Dermis microvascular lymphatic vessel endothelial cell (primary cell): ENCODE measurements around the gene PYGB. TPM values are rescaled to one million over a fixed set of nuclear protein-coding genes. Genes with fewer than 3 reads are reported as not detected.
"Not testable (repeated sequence)": the region's sequence is repeated elsewhere in the genome, so short reads cannot be mapped to it uniquely, and the experiment has no call there.

Experiments
- DNase-seq, 2 donors: peaks; one replicate each; pipeline versions ENCODE4 v3.0.0 to v3.0.0-alpha.2; 2010; ENCODE audit warnings: low read depth in 2 of 2
- total RNA-seq: library from RNA; depleted of rRNA; stranded (reverse); fragments of >200 nt; gene quantifications from 2 replicates; pipeline ENCODE4 v1.2.1, GENCODE V29; 2014

PYGB gene
- total RNA-seq, 1 donor from 2014 or later = 81.9 TPM

GRCh38 chr20:25230166-25230831 is 17.6 kb upstream of the PYGB start:
- DNase-seq = peak in 1 of 2 donors; percentile 81

GRCh38 chr20:25233016-25233772 is 14.7 kb upstream of the PYGB start:
- DNase-seq = peak in 1 of 2 donors; percentile 75

- DNase-seq = not testable (repeated sequence)
Observed at GRCh38 chr20:25234009-25234849, 13.7 kb upstream of the PYGB start.

- DNase-seq = no peak
Observed at GRCh38 chr20:25236450-25237304, 11.2 kb upstream of the PYGB start.

- peak; percentile 88 to 98 for DNase-seq
Observed at GRCh38 chr20:25237610-25238318, 10.1 kb upstream of the PYGB start.

GRCh38 chr20:25238319-25239037 is 9.4 kb upstream of the PYGB start:
- peak in 1 of 2 donors; percentile 25 for DNase-seq

DNA sequence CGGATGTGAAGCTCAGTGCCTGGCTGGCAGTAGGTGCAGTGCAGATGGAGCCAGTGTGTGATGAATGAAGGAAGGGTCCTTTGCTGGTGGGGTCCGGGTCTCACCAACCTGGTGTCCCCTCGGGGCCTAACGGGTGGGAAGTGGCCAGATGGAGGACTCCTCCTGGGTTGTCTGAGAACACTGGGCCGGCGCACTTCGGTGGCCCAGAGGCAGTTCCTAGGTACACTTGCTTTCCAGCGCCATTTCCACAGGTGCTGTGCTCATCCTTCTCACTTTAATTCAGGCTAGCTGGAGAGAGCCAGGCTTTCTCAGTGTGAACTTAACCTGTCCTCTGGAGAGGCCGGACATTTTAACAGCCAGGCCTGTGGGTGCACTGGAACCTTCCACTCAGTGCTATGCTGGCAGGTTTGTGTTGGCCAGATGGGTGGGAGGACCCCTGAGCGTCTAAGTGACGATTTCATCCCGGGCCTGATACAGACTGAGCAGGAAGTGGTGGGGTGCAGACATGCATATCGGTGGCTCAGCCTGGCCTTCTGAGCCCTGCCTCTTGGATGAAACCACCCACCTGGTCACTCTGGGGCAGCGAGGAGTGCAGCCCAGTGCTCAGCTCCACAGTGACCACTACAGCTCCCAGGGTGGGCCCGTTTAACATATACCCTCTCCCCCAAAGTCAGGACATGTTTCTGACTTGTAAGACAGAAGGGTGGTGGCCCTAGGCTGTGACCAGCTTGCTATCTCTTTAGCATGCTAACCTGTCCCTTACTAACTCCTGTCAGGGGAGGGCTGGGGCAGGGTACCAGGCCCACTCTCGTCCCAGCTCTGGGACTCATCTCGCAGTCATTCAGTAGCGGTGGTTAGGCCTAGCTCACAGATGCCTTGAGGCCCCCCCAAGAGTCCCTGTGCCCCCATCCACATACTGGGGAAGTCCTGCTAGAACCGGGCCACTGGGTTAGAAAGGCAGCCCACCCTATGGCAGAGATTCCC is 8.2 kb upstream of the PYGB start:
- DNase-seq = no peak

- DNase-seq = not testable (repeated sequence)
Observed at GRCh38 chr20:25240851-25241658, 6.8 kb upstream of the PYGB start.

DNA sequence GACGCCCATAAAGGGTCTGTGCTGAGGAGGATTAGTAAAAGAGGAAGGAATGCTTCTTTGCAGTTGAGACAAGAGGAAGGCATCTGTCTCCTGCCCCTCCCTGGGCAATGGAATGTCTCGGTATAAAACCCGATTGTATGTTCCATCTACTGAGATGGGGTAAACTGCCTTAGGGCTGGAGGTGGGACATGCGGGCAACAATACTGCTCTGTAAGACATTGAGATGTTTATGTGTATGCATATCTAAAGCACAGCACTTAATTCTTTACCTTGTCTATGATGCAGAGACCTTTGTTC is 6.3 kb upstream of the PYGB start:
- not testable (repeated sequence) for DNase-seq

GRCh38 chr20:25242231-25242630 is 5.7 kb upstream of the PYGB start:
- no peak for DNase-seq

GRCh38 chr20:25243416-25243979 is 4.4 kb upstream of the PYGB start:
- DNase-seq = no peak

DNA sequence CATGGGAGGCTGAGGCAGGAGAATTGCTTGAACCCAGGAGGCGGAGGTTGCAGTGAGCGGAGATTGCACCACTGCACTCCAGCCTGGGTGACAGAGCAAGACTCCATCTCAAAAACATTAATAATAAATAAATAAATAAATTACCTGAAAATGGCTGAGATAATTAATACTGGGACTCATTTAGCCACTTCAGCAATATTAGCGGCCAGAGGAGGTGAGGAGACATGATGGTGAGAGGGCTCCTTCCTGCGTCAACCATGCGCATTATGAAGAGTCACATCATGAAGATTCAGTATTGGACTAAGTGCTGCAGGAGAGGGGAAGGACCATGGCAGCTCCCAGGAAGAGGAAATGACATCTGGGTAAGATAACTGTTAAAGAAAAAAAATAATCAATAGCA is 2.9 kb upstream of the PYGB start:
- no peak for DNase-seq

- DNase-seq = no peak
Observed at GRCh38 chr20:25245461-25245860, 2.4 kb upstream of the PYGB start.

DNA sequence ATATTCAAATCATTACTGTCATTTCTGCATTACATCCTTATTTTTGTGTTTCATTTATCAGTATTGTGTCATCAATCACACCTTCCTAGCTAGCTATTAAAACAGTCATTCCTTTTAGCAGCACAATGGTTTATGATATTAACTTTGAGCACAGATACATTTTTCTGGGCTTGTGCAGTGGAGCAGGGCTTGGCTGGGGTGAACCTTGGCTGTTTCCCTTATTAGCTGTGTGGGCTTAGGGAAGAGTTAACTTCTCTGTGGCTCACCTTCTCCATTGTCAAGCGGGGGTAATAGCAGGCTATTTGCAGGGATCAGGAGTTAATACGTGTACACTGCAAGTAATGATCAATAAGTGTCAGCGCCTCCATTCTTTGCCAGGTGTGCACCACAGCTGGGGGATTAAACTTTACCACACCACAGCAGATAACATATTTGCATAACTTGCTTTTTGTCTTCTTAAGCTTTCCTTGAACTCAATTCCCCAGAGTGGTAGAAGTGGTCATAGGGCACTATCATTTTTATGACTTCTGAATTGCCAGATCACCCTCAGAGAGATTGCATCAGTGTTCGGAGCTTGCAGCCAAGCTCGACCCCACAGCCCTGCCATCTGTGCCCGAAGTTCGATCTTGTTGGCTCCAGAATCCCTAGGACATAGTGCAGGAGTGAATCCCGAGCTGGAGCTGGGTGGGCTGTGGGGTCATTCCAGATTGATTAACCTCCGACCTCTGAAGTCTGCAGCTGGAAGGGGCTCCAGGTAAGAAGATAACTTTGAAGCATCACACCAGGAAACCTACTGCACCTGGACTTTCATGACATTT is 1.5 kb upstream of the PYGB start:
- DNase-seq = no peak

- DNase-seq = peak in 1 of 2 donors; percentile 81
Observed at GRCh38 chr20:25247000-25247517, 826 bp upstream of the PYGB start.

DNA sequence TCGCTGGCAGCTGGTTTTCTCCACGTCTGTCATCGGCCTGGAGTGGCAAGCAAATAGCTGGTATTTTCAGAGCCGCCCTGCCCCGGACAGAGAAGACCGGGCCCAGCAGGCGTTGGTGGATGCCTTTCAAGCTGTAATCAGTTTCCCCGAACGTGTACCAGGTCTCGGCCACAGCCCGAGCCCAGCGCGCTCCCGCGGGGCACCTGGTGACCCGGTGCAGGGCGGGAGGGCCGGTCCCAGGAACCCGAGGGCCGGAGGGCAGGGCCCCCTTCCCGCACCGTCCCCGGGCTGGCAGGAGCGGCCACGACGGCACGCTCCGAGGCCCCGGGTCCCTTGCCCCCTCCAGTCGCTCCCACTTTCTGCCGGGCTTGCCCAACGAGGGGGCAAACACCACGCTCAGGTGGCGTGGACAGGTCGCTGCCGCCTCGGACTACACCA is 348 bp upstream of the PYGB start:
- peak in 1 of 2 donors; percentile 62 for DNase-seq
